Measurements from ENCODE around the gene SELENOP.

SELENOP gene

DNA sequence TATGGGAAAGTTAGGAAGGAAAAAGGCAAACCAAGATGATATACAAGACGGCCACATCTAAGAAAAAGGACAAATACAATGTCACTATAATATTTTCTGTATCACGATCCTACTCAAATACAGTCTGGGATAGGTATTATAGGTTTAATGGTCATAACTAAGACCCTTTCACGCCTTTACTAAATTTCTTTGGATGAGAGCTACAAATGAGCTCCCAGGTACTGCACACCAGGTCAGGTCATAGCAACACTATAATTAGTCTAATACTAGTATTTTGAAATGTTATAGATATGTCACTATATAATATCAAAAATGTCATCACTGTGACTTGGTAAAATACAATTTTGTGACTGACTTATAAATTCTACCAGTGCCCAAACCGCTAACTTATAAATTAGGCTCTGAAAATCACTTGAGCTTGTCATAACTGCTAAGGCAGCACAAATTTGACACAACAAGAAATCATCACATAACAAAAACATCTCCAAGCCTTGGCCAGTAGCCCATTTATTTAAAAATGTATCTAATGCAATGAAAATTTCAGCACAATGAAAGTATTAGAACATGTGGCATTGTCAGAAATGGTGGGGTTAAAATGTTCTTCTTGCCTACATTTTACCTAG is 6.9 kb downstream of the SELENOP start:
- H3K4me3 ChIP-seq (ENCODE audit: low read length): no peak overlapping the region
- TF ChIP-seq, protein P1, sequence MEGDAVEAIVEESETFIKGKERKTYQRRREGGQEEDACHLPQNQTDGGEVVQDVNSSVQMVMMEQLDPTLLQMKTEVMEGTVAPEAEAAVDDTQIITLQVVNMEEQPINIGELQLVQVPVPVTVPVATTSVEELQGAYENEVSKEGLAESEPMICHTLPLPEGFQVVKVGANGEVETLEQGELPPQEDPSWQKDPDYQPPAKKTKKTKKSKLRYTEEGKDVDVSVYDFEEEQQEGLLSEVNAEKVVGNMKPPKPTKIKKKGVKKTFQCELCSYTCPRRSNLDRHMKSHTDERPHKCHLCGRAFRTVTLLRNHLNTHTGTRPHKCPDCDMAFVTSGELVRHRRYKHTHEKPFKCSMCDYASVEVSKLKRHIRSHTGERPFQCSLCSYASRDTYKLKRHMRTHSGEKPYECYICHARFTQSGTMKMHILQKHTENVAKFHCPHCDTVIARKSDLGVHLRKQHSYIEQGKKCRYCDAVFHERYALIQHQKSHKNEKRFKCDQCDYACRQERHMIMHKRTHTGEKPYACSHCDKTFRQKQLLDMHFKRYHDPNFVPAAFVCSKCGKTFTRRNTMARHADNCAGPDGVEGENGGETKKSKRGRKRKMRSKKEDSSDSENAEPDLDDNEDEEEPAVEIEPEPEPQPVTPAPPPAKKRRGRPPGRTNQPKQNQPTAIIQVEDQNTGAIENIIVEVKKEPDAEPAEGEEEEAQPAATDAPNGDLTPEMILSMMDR (conservative IDR thresholded peaks at IDR 0.05; ENCODE audit: low read depth, low read length): no peak
- no peak for DNase-seq (ENCODE audit: low read depth)

DNA sequence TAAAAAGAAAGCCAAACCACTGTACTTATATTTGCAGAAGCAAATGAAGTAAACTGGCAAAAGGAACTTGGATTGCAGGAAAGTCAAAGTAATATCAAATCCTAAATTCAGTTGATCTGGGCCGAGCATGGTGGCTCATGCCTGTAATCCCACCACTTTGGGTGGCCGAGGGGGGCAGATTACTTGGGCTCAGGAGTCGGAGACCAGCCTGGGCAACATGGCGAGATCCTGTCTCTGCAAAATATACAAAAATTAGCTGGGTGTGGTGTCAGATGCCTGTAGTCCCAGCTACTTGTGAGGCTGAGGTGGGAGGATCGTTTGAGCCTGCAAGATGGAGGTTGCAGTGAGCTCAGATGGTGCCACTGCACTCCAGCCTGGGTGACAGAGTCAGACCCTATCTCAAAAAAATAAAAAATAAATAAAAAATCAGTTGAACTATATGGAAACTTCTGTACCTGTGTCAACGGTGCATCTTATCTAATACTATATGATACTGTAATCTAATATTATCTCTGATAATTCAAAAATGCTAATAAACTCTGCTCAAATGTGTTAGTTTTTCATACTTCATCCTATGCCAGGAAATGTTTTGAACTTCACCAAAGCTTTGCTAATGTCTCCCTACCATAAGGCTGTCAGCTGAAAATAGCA is 10.1 kb downstream of the SELENOP start:
- H3K4me3 ChIP-seq (ENCODE audit: low read length): no peak overlapping the region
- no peak for DNase-seq (ENCODE audit: low read depth)
- TF ChIP-seq, protein P1 (conservative IDR thresholded peaks at IDR 0.05; ENCODE audit: low read depth, low read length): no peak

DNA sequence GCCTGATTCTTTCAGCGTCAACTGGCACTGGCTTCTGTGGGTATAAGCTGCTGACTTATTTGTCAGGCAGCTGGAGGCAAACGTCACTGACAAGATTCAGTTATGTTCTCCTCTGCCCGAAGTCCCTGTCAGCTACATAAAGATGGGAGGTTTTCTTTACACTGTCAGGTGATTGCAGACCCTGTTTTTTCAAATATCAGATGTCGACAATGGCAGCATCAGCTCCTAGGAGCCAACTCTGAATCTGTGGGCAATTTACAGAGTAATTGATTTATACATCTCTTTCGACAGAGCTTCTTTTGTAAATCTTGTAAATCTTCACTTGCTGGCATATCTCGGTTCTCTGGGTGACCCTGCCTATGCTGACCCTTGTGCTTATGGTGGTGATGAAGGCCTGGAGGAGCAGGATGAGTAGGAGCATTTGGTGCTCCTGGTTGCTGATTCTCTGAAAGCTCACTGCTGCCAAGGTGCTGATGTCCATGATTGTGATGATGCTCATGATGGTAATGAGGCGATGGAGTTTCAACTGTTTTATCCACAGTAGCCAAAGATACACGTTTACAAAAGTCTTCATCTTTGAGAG is 10.9 kb downstream of the SELENOP start:
- H3K4me3 ChIP-seq (ENCODE audit: low read length): no peak overlapping the region
- TF ChIP-seq, protein P1 (conservative IDR thresholded peaks at IDR 0.05; ENCODE audit: low read depth, low read length): no peak
- DNase-seq (ENCODE audit: low read depth): no peak

DNA sequence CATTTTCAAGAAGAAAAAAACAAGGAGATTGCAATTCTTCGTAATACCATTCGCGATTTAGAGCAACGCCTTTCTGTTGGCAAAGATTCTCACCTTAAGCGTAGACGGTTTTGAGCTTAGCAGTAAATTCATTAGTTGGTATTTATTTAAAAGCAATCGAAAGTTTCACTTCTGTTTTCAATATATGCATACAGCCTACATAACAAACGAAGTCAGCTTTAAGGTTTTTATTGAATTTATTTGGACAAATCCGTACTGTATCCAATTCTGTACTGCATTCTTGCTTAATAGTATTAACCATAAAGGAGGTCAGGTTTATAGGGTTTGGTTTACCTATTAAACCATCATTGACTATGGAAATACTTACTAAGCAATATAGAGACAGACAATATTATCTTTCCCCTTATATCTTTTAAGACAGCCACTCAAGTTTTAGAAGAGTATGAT is 12.0 kb downstream of the SELENOP start:
- DNase-seq (ENCODE audit: low read depth): no peak

DNA sequence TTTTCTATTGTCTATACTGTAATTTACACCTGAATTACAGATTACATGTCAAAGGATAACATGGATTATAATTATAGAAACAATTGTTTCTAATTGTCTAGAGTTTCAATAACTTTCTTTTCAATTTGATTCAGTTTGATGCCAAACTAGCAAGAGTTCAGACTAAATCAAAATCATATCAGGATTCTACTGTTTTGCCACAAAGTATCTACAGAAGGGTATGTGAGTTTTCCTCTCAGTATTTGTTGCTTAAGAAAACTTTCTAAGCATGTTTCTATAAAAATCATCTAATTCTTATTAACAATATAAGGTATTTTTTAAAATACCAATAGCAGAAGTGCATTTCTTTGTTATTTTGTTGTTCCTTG is 12.5 kb downstream of the SELENOP start:
- H3K4me3 ChIP-seq (ENCODE audit: low read length): no peak overlapping the region
- no peak for DNase-seq (ENCODE audit: low read depth)
- TF ChIP-seq, protein P1 (conservative IDR thresholded peaks at IDR 0.05; ENCODE audit: low read depth, low read length): no peak

More for the DNA sequence above, 12.0 kb downstream of the SELENOP start:
- TF ChIP-seq, protein P1 (conservative IDR thresholded peaks at IDR 0.05; ENCODE audit: low read depth, low read length): no peak
- H3K4me3 ChIP-seq (ENCODE audit: low read length): no peak overlapping the region

DNA sequence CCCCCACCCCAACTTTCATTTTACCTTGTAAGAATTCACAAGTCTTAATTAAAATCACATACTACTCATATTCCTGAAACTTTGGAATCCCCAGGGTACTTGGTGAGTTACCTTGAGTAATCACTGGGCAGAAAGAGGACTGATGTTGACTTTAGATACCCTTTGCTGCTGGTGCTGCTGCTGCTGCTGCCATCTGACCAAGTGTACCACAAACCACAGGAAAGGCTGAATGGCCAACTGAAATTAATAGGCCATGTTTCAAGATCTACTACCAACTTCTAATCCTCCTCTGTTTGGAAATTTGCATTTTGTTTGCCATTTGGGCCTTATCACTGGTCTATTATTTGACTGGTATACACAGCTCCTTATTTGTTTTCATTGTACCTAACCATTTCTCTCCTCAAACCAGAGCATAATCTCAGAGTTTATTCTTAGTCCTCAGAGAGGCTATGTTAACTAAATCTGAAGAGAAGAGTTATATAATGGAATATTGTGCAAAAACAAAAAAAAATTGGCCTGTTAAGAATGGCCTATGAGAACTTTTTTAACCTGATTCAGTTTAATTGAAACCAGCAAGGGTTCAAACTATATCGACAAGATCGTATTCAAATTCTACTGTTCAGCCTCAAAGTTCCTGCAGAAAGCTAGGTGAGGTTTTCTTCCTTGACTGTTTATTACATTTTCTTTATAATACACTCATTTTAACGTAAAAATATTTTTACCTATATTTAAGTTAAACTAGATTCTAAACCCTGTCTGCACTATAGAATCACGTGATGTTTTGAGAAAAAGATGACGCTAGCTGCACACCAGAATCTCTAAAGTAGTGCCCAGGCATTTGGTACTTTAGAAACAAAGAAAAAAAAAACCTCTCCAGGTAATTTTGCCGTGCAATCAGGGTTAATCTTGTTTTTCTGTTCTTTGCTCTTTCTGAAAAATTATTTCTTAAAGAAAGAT is 13.1 kb downstream of the SELENOP start:
- TF ChIP-seq, protein P1 (conservative IDR thresholded peaks at IDR 0.05; ENCODE audit: low read depth, low read length): no peak
- no peak overlapping the region for H3K4me3 ChIP-seq (ENCODE audit: low read length)
- DNase-seq (ENCODE audit: low read depth): no peak

Measured in retinal pigment epithelial cell (primary cell).